ENCODE results near the gene CBARP. TPM values are rescaled to one million over a fixed set of nuclear protein-coding genes. Genes with fewer than 3 reads are reported as not detected.

The CBARP gene
- total and polyA plus RNA-seq, 2 of the 4 experiments (the other 2 are of a cell fraction): 0.18 to 3.9 TPM

- 0 out of 2 replicates have a peak, but pooled peaks cover 2% of the 10 kb centered on the region for H3K4me1 ChIP-seq (ENCODE audit: control insufficient read depth, insufficient read depth, low read length)
- 0 out of 3 replicates have a peak overlapping the region, but pooled peaks have one; percentile 33 for H2BK15ac ChIP-seq (ENCODE audit: low read depth, low read length)
- H2AK9ac ChIP-seq (replicated peaks; ENCODE audit: low read depth, low read length, poor library complexity): peak overlapping the region; percentile 52
- H4K8ac ChIP-seq (ENCODE audit: low read depth in 2 of 2, low read length in 2 of 2): peak overlapping the region in 1 of 2 experiments; percentile 5; a peak in 1 of 4 replicates
- no peaks in the 10 kb centered on the region for H3K9me3 ChIP-seq (ENCODE audit: control insufficient read depth, insufficient read depth, low read length)
- H3K27ac ChIP-seq (ENCODE audit: insufficient read depth, low read length): no peak overlapping the region
- no peaks in the 10 kb centered on the region for H4K20me1 ChIP-seq (ENCODE audit: insufficient read depth, low read length)
- in situ Hi-C loops (cut with MboI; ENCODE audit: low sequenced_read_pairs) (no loop called here), dilution Hi-C loops (cut with HindIII; ENCODE audit: low sequenced_read_pairs, unreplicated experiment) (no loop called here), intact Hi-C loops (cut with micrococcal nuclease) (no loop called here)
- ChIA-PET CTCF (no interaction called here), POLR2A (ENCODE audit: unreplicated experiment) (no interaction called here)
- no peak overlapping the region for H2BK20ac ChIP-seq (ENCODE audit: low read depth, low read length)
- H3K14ac ChIP-seq (replicated peaks; ENCODE audit: low read depth, low read length): peak overlapping the region; percentile 79
- H3K79me1 ChIP-seq (ENCODE audit: low read depth in 1 of 2, low read length in 2 of 2): no peaks in the 10 kb centered on the region
- peak overlapping the region; percentile 64 for H2AFZ ChIP-seq (replicated peaks; ENCODE audit: low read length, poor library complexity)
- TF ChIP-seq MAZ (IDR thresholded peaks at IDR 0.05; ENCODE audit: borderline replicate concordance, low read depth, low read length) (peak; percentile 21; the same call in 1 of the 2 replicates), FOS (IDR thresholded peaks at IDR 0.05; ENCODE audit: low read depth, low read length) (0 out of 2 replicates have a peak, but pooled peaks have one; percentile 10), RCOR1 (IDR thresholded peaks at IDR 0.05; ENCODE audit: insufficient replicate concordance, low read length) (no peak), RFX5 (IDR thresholded peaks at IDR 0.05; ENCODE audit: low read depth, low read length) (no peak), RAD21 (IDR thresholded peaks at IDR 0.05; ENCODE audit: low read length) (no peak)
- ATAC-seq (ENCODE audit: low read depth) (no peak), DNase-seq (peak; percentile 35)
- 0 out of 2 replicates have a peak overlapping the region, but pooled peaks have one; percentile 40 for H2BK120ac ChIP-seq (ENCODE audit: low read depth, low read length)
- BruUV-seq (replicated peaks): no TSS peak
- H3K9me1 ChIP-seq (ENCODE audit: insufficient read depth, low read length): no peaks in the 10 kb centered on the region
- H3K9ac ChIP-seq (ENCODE audit: low read depth, low read length): no peak overlapping the region
- no peak overlapping the region for H3K56ac ChIP-seq (ENCODE audit: extremely low read depth, insufficient read depth, low read length)
- H2BK5ac ChIP-seq (ENCODE audit: low read depth, low read length, poor library complexity, severe bottlenecking): no peak overlapping the region
- peak overlapping the region; percentile 2; the same call in 1 of the 2 replicates for H2AK5ac ChIP-seq (ENCODE audit: low read depth, low read length)
- H3K4me3 ChIP-seq (ENCODE audit: insufficient read depth, low read depth, low read length): no peak overlapping the region
- no peak overlapping the region for H3K4me2 ChIP-seq (ENCODE audit: low read depth, low read length)
- H4K91ac ChIP-seq (ENCODE audit: insufficient read depth, low read depth, low read length): no peak overlapping the region
- no peaks in the 10 kb centered on the region for H3K36me3 ChIP-seq (ENCODE audit: control insufficient read depth, insufficient read depth, low read length)
- H3K23ac ChIP-seq (ENCODE audit: low read depth, low read length): no peak overlapping the region
- no peak overlapping the region for H4K5ac ChIP-seq (ENCODE audit: low read depth, low read length)
- H3K27me3 ChIP-seq (ENCODE audit: control insufficient read depth, insufficient read depth, low read length): no peaks in the 10 kb centered on the region
- H3K18ac ChIP-seq (ENCODE audit: low read depth, low read length): no peak overlapping the region
- H3K4ac ChIP-seq (ENCODE audit: low read depth, low read length): no peak overlapping the region
- WGBS, 2 experiments (ENCODE audit: extremely low coverage in 2 of 2, insufficient read length in 1 of 2): 73% methylated on average over 4 of the region's 9 CpGs; no CpG with 5 or more reads in 1 of the 2 experiments
These were observed 48.4 kb downstream of the CBARP start for GRCh38 chr19:1189419-1189818.
